Activated CD8-positive, alpha-beta memory T cell treated with anti-CD3 and anti-CD28 coated beads for 48 hours (primary cell): ENCODE measurements around the gene RALGPS1.
A peak's percentile ranks its signal among the peaks of the same experiment; 100 is the strongest.

Experiments used
- DNase-seq, 3 experiments: peaks; one replicate each; pipeline ENCODE4 v3.0.0-alpha.2; 2020; ENCODE audit warnings: low read depth in 2 of 3, low spot score in 2 of 3

The RALGPS1 gene

GRCh38 chr9:126914458-126915280, at the start of gene RALGPS1:
Gene RALGPS1 (plus strand): TSS chr9:126914782. CDS start chr9:126962290, 47,508 bp downstream.
- DNase-seq, result peak; percentile 66 to 80 (median 71)

GRCh38 chr9:126869368-126869767, 45.2 kb upstream of the RALGPS1 start:
- no peak for DNase-seq

- DNase-seq, result no peak
Measured at GRCh38 chr9:126872516-126872915, 42.1 kb upstream of the RALGPS1 start.

- no peak for DNase-seq
Measured at GRCh38 chr9:126874546-126875314, 39.9 kb upstream of the RALGPS1 start.

- no peak for DNase-seq
Measured at GRCh38 chr9:126875756-126876510, 38.6 kb upstream of the RALGPS1 start.

GRCh38 chr9:126876531-126876930, 38.1 kb upstream of the RALGPS1 start:
- no peak for DNase-seq

- no peak for DNase-seq
Measured at GRCh38 chr9:126877418-126877817, 37.2 kb upstream of the RALGPS1 start.

- no peak for DNase-seq
Measured at GRCh38 chr9:126879288-126879687, 35.3 kb upstream of the RALGPS1 start.

GRCh38 chr9:126880226-126880946, 34.2 kb upstream of the RALGPS1 start:
- DNase-seq, result no peak

GRCh38 chr9:126880947-126881332, 33.6 kb upstream of the RALGPS1 start:
- DNase-seq, result no peak

GRCh38 chr9:126882746-126883145, 31.8 kb upstream of the RALGPS1 start:
- no peak for DNase-seq

GRCh38 chr9:126883636-126884035, 30.9 kb upstream of the RALGPS1 start:
- DNase-seq, result no peak

- no peak for DNase-seq
Measured at GRCh38 chr9:126885131-126885641, 29.4 kb upstream of the RALGPS1 start.

GRCh38 chr9:126886034-126886822, 28.4 kb upstream of the RALGPS1 start:
- DNase-seq, result no peak

- DNase-seq, result no peak
Measured at GRCh38 chr9:126886897-126887296, 27.7 kb upstream of the RALGPS1 start.

- no peak for DNase-seq
Measured at GRCh38 chr9:126891676-126892075, 22.9 kb upstream of the RALGPS1 start.

- no peak for DNase-seq
Measured at GRCh38 chr9:126893079-126893478, 21.5 kb upstream of the RALGPS1 start.

GRCh38 chr9:126894052-126894603, 20.5 kb upstream of the RALGPS1 start:
- DNase-seq, result no peak

- no peak for DNase-seq
Measured at GRCh38 chr9:126902210-126902609, 12.4 kb upstream of the RALGPS1 start.

- no peak for DNase-seq
Measured at GRCh38 chr9:126904586-126904985, 10.0 kb upstream of the RALGPS1 start.
